ENCODE data around the gene SEMA5A. TPM values are rescaled to one million over a fixed set of nuclear protein-coding genes. Genes with fewer than 3 reads are reported as not detected.

Gene SEMA5A
- total RNA-seq, 1 donor from 2014 or later = 9.3 TPM

DNA sequence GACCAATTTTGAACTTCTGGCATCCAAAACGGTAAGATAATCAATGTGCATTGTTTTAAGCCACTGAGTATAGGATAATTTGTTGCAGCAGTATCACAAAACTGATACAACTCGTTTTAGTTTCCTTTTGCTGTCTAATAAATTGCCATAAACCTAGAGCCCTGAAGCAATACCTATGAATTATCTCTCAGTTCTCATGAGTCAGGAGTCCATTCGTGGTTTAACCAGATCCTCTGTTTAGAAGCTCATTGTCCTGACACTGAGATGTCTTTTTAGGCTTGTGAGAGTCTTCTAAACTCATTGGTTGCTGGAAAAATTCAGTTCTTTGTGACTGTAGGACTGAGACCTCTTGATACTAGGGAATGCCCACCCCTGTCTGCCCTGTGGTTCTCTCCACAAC is 262.9 kb downstream of the SEMA5A start:
- no peak for TF ChIP-seq POLR2A (IDR thresholded peaks at IDR 0.05)

DNA sequence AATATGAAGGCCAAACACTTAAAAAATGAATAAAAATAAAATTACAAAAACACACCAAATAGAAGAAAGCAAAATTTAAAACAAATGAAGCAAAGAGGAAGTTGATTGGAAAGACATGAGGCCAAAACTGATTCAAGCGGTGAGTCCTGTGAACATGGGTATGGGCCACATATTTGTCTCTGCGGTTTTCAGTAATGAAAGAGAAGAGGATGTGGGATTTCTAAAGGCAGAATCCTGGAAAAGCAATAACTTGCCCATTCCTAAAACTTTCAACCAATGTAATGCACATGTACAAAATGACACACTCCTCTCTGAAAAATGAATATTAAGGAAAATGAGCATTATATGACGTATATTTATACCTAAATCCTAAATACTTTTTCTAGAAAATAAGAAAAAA is 263.7 kb downstream of the SEMA5A start:
- intact Hi-C loops (cut with DNase I) = loop anchor here (2.0 kb wide), 1 partner anchor 263 kb away; no protein-coding TSS in a partner anchor
- Histone ChIP-seq H3K4me1 (peaks cover 22% of the 10 kb centered on the region), H3K4me3 (no peak overlapping the region), H3K27me3 (no peaks in the 10 kb centered on the region), H3K9me3 (no peaks in the 10 kb centered on the region), H3K36me3 (no peaks in the 10 kb centered on the region), H3K27ac (no peak overlapping the region)
- TF ChIP-seq POLR2AphosphoS5 (IDR thresholded peaks at IDR 0.05; ENCODE audit: insufficient read depth in 1 of 2, low read depth in 1 of 2) (no peak), POLR2A (IDR thresholded peaks at IDR 0.05) (no peak)
- TF ChIP-seq, protein P1, sequence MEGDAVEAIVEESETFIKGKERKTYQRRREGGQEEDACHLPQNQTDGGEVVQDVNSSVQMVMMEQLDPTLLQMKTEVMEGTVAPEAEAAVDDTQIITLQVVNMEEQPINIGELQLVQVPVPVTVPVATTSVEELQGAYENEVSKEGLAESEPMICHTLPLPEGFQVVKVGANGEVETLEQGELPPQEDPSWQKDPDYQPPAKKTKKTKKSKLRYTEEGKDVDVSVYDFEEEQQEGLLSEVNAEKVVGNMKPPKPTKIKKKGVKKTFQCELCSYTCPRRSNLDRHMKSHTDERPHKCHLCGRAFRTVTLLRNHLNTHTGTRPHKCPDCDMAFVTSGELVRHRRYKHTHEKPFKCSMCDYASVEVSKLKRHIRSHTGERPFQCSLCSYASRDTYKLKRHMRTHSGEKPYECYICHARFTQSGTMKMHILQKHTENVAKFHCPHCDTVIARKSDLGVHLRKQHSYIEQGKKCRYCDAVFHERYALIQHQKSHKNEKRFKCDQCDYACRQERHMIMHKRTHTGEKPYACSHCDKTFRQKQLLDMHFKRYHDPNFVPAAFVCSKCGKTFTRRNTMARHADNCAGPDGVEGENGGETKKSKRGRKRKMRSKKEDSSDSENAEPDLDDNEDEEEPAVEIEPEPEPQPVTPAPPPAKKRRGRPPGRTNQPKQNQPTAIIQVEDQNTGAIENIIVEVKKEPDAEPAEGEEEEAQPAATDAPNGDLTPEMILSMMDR (IDR thresholded peaks at IDR 0.05) = no peak
- DNase-seq (ENCODE audit: extremely low spot score in 2 of 2) = no peak

More for the DNA sequence above, 262.9 kb downstream of the SEMA5A start:
- Histone ChIP-seq H3K9me3 (no peaks in the 10 kb centered on the region), H3K27me3 (no peaks in the 10 kb centered on the region), H3K36me3 (no peaks in the 10 kb centered on the region), H3K4me3 (no peak overlapping the region), H3K4me1 (peaks cover 22% of the 10 kb centered on the region), H3K27ac (peak overlapping the region; percentile 63)
- DNase-seq (ENCODE audit: extremely low spot score in 2 of 2) = no peak
- intact Hi-C loops (cut with DNase I) = loop anchor here (2.0 kb wide), 1 partner anchor 262 kb away; no protein-coding TSS in a partner anchor

GRCh38 chr5:9279774-9280173 is 266.1 kb downstream of the SEMA5A start:
- intact Hi-C loops (cut with DNase I) = no loop called here
- TF ChIP-seq POLR2AphosphoS5 (IDR thresholded peaks at IDR 0.05; ENCODE audit: insufficient read depth in 1 of 2, low read depth in 1 of 2) = no peak
- TF ChIP-seq, protein P1 (IDR thresholded peaks at IDR 0.05) = no peak
- no peak for TF ChIP-seq POLR2A (IDR thresholded peaks at IDR 0.05)
- H3K27ac ChIP-seq = no peak overlapping the region
- H3K9me3 ChIP-seq = no peaks in the 10 kb centered on the region
- H3K36me3 ChIP-seq = no peaks in the 10 kb centered on the region
- H3K4me1 ChIP-seq = peaks cover 15% of the 10 kb centered on the region
- DNase-seq (ENCODE audit: extremely low spot score in 2 of 2) = no peak
- no peak overlapping the region for H3K4me3 ChIP-seq
- H3K27me3 ChIP-seq = no peaks in the 10 kb centered on the region

DNA sequence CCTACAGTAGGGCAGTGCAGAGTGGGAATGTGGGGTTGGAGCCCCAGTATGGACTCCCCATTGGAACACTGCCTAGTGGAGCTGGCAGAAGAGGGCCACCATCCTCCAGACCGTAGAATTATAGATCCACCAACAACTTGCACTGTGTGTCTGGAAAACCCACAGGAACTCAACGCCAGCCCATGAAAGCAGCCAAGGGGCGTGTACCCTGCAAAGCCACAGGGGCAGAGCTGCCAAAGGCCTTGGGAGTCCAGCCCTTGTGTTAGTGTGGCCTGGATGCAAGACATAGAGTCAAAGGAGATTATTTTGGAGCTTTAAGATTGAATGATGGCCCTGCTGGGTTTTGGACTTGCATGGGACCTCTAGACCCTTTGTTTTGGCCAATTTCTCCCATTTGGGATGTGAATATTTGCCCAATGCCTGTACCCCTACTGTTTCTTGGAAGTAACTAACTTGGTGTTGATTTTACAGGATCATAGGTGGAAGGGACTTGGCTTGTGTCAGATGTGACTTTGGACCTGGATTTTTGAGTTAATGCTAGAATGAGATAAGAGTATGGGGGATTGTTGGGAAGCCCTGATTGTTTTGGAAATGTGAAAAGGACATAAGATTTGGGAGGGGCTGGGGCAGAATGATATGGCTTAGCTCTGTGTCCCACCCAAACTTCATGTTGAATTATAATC is 266.8 kb downstream of the SEMA5A start:
- no peaks in the 10 kb centered on the region for H3K9me3 ChIP-seq

DNA sequence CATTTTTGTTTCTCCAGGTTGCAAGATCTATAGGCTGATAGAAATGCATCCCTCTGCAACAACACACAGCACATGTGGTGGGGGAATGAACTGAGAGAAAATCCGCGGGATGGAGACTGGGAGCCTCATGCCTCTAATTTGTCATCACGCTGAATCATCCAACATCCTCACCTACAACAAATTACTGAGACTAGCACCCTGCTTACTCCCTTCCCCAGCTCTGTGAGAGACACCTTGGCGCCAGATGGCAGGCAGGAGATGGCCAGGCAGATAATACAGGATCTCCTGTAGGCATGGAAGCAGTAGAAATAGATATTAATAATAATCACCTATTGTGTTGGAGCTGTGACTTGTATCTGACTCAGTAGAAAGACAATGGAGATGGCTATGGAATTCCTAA is 276.9 kb downstream of the SEMA5A start:
- Histone ChIP-seq H3K36me3 (no peaks in the 10 kb centered on the region), H3K4me3 (no peak overlapping the region), H3K27me3 (no peaks in the 10 kb centered on the region), H3K9me3 (no peaks in the 10 kb centered on the region), H3K27ac (no peak overlapping the region), H3K4me1 (peaks cover 8% of the 10 kb centered on the region)
- DNase-seq (ENCODE audit: extremely low spot score in 2 of 2) = no peak
- TF ChIP-seq POLR2A (IDR thresholded peaks at IDR 0.05) (no peak), POLR2AphosphoS5 (IDR thresholded peaks at IDR 0.05; ENCODE audit: insufficient read depth in 1 of 2, low read depth in 1 of 2) (no peak)
- TF ChIP-seq, protein P1 (IDR thresholded peaks at IDR 0.05) = no peak
- intact Hi-C loops (cut with DNase I) = no loop called here

More for the DNA sequence above, 266.8 kb downstream of the SEMA5A start:
- intact Hi-C loops (cut with DNase I) = no loop called here
- no peak for DNase-seq (ENCODE audit: extremely low spot score in 2 of 2)
- TF ChIP-seq POLR2AphosphoS5 (IDR thresholded peaks at IDR 0.05; ENCODE audit: insufficient read depth in 1 of 2, low read depth in 1 of 2) (no peak), POLR2A (IDR thresholded peaks at IDR 0.05) (no peak)
- TF ChIP-seq, protein P1 (IDR thresholded peaks at IDR 0.05) = no peak
- no peaks in the 10 kb centered on the region for H3K27me3 ChIP-seq
- H3K27ac ChIP-seq = no peak overlapping the region
- no peak overlapping the region for H3K4me3 ChIP-seq
- peaks cover 11% of the 10 kb centered on the region for H3K4me1 ChIP-seq
- no peaks in the 10 kb centered on the region for H3K36me3 ChIP-seq
